ENCODE measurements around the gene BCR.

GRCh38 chr22:23137468-23137867 lies 42.8 kb upstream of the BCR start:
- no peak for TF ChIP-seq CTCF (IDR thresholded peaks at IDR 0.05)
- no peak for TF ChIP-seq EZH2 (IDR thresholded peaks at IDR 0.05; ENCODE audit: borderline replicate concordance, insufficient read depth, low read depth, low read length, poor library complexity, severe bottlenecking)

Data from B cell (primary cell).